Measurements from ENCODE around the gene CADPS.

The CADPS gene

DNA sequence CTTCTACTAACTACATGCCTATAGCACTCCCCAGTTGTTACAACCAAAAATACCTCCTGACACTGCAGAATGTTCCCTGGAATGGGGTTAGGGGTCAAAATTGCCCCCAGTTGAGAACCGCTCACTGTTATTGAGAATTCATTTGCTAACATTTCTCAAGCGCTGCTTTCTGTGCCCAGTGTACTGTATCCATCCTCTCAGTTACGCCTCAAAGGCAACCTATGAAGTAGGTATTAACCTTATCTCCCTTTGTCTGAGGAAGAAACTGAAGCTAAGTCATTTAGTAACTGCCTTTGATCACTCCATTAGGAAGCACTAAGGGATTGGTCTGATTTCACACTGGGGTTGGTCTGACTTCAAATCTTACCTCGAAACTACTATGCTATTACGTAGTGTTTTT is 70.1 kb downstream of the CADPS start:
- H3F3A ChIP-seq (ENCODE audit: insufficient read depth, low read length), result no peaks in the 10 kb centered on the region
- H3K27me3 ChIP-seq (ENCODE audit: insufficient read depth, low read length), result no peaks in the 10 kb centered on the region
- H3K4me3 ChIP-seq (ENCODE audit: low read depth, low read length, poor library complexity, severe bottlenecking), result no peak overlapping the region
- peak overlapping the region; percentile 44 for H3K4me2 ChIP-seq (ENCODE audit: low read length)
- H2AFZ ChIP-seq (ENCODE audit: low read length), result no peak overlapping the region; the same call in 1 of the 2 replicates
- H3K9me2 ChIP-seq (ENCODE audit: low read depth, low read length), result no peaks in the 10 kb centered on the region
- H3K9me3 ChIP-seq (ENCODE audit: low read length), result no peaks in the 10 kb centered on the region
- peak overlapping the region; percentile 82 for H3K27ac ChIP-seq (ENCODE audit: low read depth, low read length, poor library complexity, severe bottlenecking)
- H3K9ac ChIP-seq (ENCODE audit: low read length), result peak overlapping the region; percentile 48
- TF ChIP-seq EZH2 (IDR thresholded peaks at IDR 0.05; ENCODE audit: borderline replicate concordance, low read length), result no peak
- TF ChIP-seq, protein P1, sequence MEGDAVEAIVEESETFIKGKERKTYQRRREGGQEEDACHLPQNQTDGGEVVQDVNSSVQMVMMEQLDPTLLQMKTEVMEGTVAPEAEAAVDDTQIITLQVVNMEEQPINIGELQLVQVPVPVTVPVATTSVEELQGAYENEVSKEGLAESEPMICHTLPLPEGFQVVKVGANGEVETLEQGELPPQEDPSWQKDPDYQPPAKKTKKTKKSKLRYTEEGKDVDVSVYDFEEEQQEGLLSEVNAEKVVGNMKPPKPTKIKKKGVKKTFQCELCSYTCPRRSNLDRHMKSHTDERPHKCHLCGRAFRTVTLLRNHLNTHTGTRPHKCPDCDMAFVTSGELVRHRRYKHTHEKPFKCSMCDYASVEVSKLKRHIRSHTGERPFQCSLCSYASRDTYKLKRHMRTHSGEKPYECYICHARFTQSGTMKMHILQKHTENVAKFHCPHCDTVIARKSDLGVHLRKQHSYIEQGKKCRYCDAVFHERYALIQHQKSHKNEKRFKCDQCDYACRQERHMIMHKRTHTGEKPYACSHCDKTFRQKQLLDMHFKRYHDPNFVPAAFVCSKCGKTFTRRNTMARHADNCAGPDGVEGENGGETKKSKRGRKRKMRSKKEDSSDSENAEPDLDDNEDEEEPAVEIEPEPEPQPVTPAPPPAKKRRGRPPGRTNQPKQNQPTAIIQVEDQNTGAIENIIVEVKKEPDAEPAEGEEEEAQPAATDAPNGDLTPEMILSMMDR (IDR thresholded peaks at IDR 0.05; ENCODE audit: low read length), result no peak
- H4K20me1 ChIP-seq (ENCODE audit: insufficient read depth, low read length), result no peaks in the 10 kb centered on the region
- H3K36me3 ChIP-seq (ENCODE audit: insufficient read depth, low read length), result no peaks in the 10 kb centered on the region
- H3K79me2 ChIP-seq (ENCODE audit: insufficient read depth, low read length), result no peaks in the 10 kb centered on the region
- peaks cover 83% of the 10 kb centered on the region for H3K4me1 ChIP-seq (ENCODE audit: insufficient read depth, low read length, severe bottlenecking)

DNA sequence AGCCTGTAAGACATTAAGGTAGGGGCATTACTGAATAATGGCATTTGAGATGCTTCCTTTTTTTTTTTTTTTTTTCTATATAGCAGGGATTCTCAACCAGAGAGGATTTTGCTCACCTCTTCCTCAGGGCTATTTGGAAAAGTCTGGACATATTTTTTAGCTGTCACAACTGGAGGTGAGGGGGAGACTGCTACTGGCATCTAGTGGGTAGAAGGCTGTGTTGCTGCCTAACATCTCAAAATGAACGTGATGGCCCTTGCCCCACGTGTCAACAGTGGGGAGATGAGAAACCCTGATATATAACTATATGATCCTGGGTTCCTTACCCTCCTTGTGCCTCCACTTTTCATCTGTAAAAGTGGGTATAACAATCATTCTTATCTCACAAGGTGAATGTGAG is 71.9 kb downstream of the CADPS start:
- H3K9ac ChIP-seq (ENCODE audit: low read length), result peak overlapping the region; percentile 33; the same call in 1 of the 2 replicates
- no peaks in the 10 kb centered on the region for H3K79me2 ChIP-seq (ENCODE audit: insufficient read depth, low read length)
- TF ChIP-seq, protein P1 (IDR thresholded peaks at IDR 0.05; ENCODE audit: low read length), result peak; percentile 66
- TF ChIP-seq EZH2 (IDR thresholded peaks at IDR 0.05; ENCODE audit: borderline replicate concordance, low read length), result no peak
- no peaks in the 10 kb centered on the region for H3K9me2 ChIP-seq (ENCODE audit: low read depth, low read length)
- peaks cover 86% of the 10 kb centered on the region for H3K4me1 ChIP-seq (ENCODE audit: insufficient read depth, low read length, severe bottlenecking)
- H4K20me1 ChIP-seq (ENCODE audit: insufficient read depth, low read length), result no peaks in the 10 kb centered on the region
- no peak overlapping the region for H3K4me3 ChIP-seq (ENCODE audit: low read depth, low read length, poor library complexity, severe bottlenecking)
- no peak overlapping the region for H3K4me2 ChIP-seq (ENCODE audit: low read length)
- no peaks in the 10 kb centered on the region for H3K27me3 ChIP-seq (ENCODE audit: insufficient read depth, low read length)
- no peaks in the 10 kb centered on the region for H3F3A ChIP-seq (ENCODE audit: insufficient read depth, low read length)
- peak overlapping the region; percentile 82 for H3K27ac ChIP-seq (ENCODE audit: low read depth, low read length, poor library complexity, severe bottlenecking)
- peak overlapping the region; percentile 87; the same call in 1 of the 2 replicates for H2AFZ ChIP-seq (ENCODE audit: low read length)
- no peaks in the 10 kb centered on the region for H3K9me3 ChIP-seq (ENCODE audit: low read length)
- no peaks in the 10 kb centered on the region for H3K36me3 ChIP-seq (ENCODE audit: insufficient read depth, low read length)

DNA sequence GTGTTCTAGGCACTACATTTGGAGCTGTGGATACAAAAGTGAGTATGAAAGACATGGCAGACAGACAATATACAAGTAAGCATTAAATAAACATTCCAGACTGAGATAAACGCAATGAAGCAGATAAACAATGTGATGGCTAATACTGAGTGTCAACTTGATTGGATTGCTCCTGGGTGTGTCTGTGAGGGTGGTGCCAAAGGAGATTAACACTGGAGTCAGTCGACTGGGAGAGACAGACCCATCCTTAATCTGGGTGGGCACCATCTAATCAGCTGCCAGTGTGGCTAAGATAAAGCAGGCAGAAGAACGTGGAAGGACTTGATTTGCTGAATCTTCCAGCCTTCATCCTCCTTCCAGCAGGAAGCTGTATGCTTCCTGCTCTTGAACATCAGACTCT is 77.2 kb downstream of the CADPS start:
- no peak for TF ChIP-seq EZH2 (IDR thresholded peaks at IDR 0.05; ENCODE audit: borderline replicate concordance, low read length)
- TF ChIP-seq, protein P1 (IDR thresholded peaks at IDR 0.05; ENCODE audit: low read length), result no peak
- no peaks in the 10 kb centered on the region for H3F3A ChIP-seq (ENCODE audit: insufficient read depth, low read length)
- no peaks in the 10 kb centered on the region for H3K36me3 ChIP-seq (ENCODE audit: insufficient read depth, low read length)
- no peaks in the 10 kb centered on the region for H3K27me3 ChIP-seq (ENCODE audit: insufficient read depth, low read length)
- H3K4me3 ChIP-seq (ENCODE audit: low read depth, low read length, poor library complexity, severe bottlenecking), result no peak overlapping the region
- H3K27ac ChIP-seq (ENCODE audit: low read depth, low read length, poor library complexity, severe bottlenecking), result peak overlapping the region; percentile 29
- H3K9me3 ChIP-seq (ENCODE audit: low read length), result no peaks in the 10 kb centered on the region
- H3K79me2 ChIP-seq (ENCODE audit: insufficient read depth, low read length), result no peaks in the 10 kb centered on the region
- no peaks in the 10 kb centered on the region for H3K9me2 ChIP-seq (ENCODE audit: low read depth, low read length)
- no peak overlapping the region for H2AFZ ChIP-seq (ENCODE audit: low read length)
- no peak overlapping the region for H3K9ac ChIP-seq (ENCODE audit: low read length)
- no peaks in the 10 kb centered on the region for H4K20me1 ChIP-seq (ENCODE audit: insufficient read depth, low read length)
- no peak overlapping the region for H3K4me2 ChIP-seq (ENCODE audit: low read length)
- peaks cover 70% of the 10 kb centered on the region for H3K4me1 ChIP-seq (ENCODE audit: insufficient read depth, low read length, severe bottlenecking)

All from OCI-LY1 (cell line).